SJCRH30 (cell line): Measurements from ENCODE around the gene LRRC8A. TPM values are rescaled to one million over a fixed set of nuclear protein-coding genes. Genes with fewer than 3 reads are reported as not detected.
A peak's percentile ranks its signal among the peaks of the same experiment; 100 is the strongest.
"Not testable (repeated sequence)": the region's sequence is repeated elsewhere in the genome, so short reads cannot be mapped to it uniquely, and the experiment has no call there.

Experiments used
- DNase-seq, 2 experiments: peaks; one replicate each; pipeline ENCODE4 v3.0.0-alpha.2; 2015 to 2020
- H3K27ac ChIP-seq: fragments of 250-450 bp; sonication (Bioruptor Pico); 2 replicates; pipeline ENCODE4 v1.5.1; 2020; ENCODE audit warnings: mild to moderate bottlenecking, moderate library complexity
- H3K27me3 ChIP-seq: fragments of 250-450 bp; sonication (Bioruptor Pico); 2 replicates; pipeline ENCODE4 v1.5.1; 2020; ENCODE audit warnings: mild to moderate bottlenecking, moderate library complexity
- H3K36me3 ChIP-seq: fragments of 250-450 bp; sonication (Bioruptor Pico); 2 replicates; pipeline ENCODE4 v1.5.1; 2020; ENCODE audit warnings: mild to moderate bottlenecking, moderate library complexity
- H3K4me1 ChIP-seq: fragments of 250-450 bp; sonication (Bioruptor Pico); 2 replicates; pipeline ENCODE4 v1.5.1; 2020; ENCODE audit warnings: mild to moderate bottlenecking, moderate library complexity
- H3K4me3 ChIP-seq: fragments of 250-450 bp; sonication (Bioruptor Pico); 2 replicates; pipeline ENCODE4 v1.5.1; 2020; ENCODE audit warnings: mild to moderate bottlenecking, moderate library complexity
- H3K9me3 ChIP-seq: fragments of 250-450 bp; sonication (Bioruptor Pico); replicated peaks from 2 replicates; pipeline ENCODE4 v1.5.1; 2020; ENCODE audit warnings: mild to moderate bottlenecking, moderate library complexity
- total RNA-seq: library from RNA; depleted of rRNA; stranded (reverse); fragments of >200 nt; shearing (Covaris generic); gene quantifications from 2 replicates; pipeline ENCODE4 v1.2.3, GENCODE V29; 2014; rRNA removed

The LRRC8A gene
- total RNA-seq, 1 experiment from 2014 or later: 50.8 TPM

DNA sequence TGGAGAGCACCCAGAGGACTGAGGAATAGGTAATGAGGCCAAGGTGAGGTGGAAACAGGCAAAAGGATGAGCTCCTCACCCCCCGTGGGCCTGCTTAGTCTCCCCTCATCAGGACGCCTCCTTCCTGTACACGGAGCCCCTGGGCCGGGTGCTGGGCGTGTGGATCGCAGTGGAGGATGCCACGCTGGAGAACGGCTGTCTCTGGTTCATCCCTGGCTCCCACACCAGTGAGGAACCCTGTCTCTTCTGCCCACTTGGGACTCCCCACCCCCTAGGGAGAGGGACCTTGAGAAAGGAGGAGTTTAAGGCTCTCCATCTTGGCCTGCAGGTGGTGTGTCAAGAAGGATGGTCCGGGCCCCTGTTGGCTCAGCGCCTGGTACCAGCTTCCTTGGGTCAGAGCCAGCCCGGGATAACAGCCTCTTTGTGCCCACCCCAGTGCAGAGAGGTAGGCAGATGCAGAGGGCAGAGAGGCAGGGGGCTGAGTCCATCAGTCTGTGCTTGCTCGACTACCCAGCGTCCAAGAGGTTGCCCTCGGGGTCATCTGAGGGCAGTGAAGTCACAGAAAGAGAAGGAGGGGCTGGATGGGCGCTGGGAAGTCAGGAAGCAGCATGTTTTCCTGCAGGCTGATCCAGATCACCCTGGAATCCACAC is 58.5 kb downstream of the LRRC8A start:
- DNase-seq: no peak
- H3K27me3 ChIP-seq: no peaks in the 10 kb centered on the region
- H3K4me1 ChIP-seq: no peaks in the 10 kb centered on the region
- no peak overlapping the region for H3K27ac ChIP-seq
- no peak overlapping the region for H3K4me3 ChIP-seq
- H3K9me3 ChIP-seq: no peaks in the 10 kb centered on the region
- no peaks in the 10 kb centered on the region for H3K36me3 ChIP-seq

DNA sequence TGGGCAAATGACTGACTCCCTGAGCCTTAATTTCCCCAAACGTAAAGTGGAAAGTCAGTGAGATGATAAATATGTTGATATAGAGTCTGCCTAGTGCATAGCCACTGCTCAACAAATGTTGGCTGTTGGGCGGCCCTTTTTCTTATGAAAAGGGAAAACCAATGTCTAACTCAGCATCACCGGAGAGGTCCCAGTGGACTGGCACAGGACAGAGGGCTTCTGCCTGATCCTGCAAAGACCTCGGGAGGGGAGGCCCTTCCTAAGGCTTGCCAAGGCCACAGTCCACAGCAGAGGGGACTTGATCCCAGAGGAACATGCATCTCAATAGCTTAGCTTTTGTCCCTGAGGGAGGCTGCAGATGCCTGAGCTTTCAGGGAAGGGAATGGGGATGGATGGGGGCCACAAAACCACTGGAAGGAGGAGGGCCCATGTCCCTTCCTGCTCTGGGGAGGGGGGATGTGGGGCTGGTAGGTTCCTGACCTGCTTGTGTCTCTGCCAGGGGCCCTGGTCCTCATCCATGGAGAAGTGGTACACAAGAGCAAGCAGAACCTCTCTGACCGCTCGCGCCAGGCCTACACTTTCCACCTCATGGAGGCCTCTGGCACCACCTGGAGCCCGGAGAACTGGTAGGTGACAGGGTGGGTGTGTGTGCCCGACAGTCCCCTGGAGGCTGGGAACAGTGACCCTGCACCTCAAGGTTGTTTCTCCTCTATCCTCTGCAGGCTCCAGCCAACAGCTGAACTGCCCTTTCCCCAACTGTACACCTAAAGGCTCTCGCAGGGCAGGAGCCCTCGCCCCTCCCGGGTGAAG is 59.2 kb downstream of the LRRC8A start:
- Histone ChIP-seq H3K4me1 (no peaks in the 10 kb centered on the region), H3K27me3 (no peaks in the 10 kb centered on the region), H3K27ac (no peak overlapping the region), H3K36me3 (peaks cover 2% of the 10 kb centered on the region; the same call in 1 of the 2 replicates), H3K9me3 (no peaks in the 10 kb centered on the region), H3K4me3 (no peak overlapping the region)
- DNase-seq: no peak

DNA sequence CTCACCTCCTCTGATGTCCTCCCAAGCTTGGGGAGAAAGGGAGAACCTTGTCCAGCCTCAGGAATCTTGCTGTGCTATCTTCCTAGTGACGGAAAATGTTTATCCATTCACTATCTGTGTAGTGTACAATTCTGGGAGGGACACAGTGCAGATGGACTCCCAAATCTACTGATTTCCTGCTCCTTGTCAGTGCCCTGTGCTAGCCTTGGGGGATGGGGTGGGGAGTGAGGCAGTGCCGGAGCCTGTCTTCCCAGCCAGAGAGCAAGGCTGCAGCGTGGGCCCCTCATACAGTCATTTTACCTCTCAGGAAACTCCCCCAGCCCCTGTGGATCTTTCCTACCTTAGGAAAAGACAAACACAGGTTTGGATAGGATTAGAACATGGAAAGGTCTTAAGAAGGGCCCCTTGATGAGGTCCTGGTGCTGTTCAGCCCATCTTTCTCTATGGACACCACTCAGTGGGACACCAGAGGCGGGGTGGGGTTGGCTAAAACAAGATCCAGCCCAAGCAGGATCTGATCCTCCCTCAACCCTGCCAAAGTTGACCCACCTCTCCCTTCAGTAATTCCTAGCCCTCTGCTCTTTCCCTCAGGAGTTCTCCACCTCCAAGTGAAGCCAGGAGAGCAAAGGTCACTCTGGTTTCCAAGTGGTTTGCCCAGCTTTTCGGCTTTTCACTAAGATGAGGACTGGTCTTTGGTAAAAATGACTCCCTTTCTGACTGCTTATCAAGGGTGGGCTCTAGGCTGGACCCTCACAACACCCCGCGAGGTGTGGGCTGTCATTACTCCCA is 62.1 kb downstream of the LRRC8A start:
- no peaks in the 10 kb centered on the region for H3K9me3 ChIP-seq
- H3K4me3 ChIP-seq: no peak overlapping the region
- H3K27ac ChIP-seq: no peak overlapping the region
- no peaks in the 10 kb centered on the region for H3K27me3 ChIP-seq
- no peak for DNase-seq
- H3K36me3 ChIP-seq: peaks cover 5% of the 10 kb centered on the region; the same call in 1 of the 2 replicates
- peaks cover 5% of the 10 kb centered on the region for H3K4me1 ChIP-seq

DNA sequence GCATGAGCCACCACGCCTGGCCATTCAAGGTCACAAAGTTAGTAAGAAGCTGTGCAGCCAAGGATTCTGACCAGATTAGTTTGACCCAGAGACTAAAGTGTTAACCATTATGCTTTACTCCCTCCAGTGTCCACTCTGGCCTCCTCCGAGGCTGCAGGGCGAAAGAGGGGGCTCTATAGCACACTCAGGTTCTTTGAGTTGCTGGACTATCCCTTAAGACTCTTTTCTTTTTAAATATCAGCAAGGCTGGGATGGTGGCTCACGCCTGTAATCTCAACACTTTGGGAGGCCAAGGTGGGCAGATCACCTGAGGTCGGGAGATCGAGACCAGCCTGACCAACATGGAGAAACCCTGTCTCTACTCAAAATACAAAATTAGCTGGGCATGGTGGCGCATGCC is 63.0 kb downstream of the LRRC8A start:
- DNase-seq, H3K9me3 ChIP-seq, H3K4me1 ChIP-seq, H3K27me3 ChIP-seq, H3K27ac ChIP-seq, H3K4me3 ChIP-seq: not testable (repeated sequence)
- H3K36me3 ChIP-seq: peaks cover 14% of the 10 kb centered on the region; the same call in 1 of the 2 replicates

DNA sequence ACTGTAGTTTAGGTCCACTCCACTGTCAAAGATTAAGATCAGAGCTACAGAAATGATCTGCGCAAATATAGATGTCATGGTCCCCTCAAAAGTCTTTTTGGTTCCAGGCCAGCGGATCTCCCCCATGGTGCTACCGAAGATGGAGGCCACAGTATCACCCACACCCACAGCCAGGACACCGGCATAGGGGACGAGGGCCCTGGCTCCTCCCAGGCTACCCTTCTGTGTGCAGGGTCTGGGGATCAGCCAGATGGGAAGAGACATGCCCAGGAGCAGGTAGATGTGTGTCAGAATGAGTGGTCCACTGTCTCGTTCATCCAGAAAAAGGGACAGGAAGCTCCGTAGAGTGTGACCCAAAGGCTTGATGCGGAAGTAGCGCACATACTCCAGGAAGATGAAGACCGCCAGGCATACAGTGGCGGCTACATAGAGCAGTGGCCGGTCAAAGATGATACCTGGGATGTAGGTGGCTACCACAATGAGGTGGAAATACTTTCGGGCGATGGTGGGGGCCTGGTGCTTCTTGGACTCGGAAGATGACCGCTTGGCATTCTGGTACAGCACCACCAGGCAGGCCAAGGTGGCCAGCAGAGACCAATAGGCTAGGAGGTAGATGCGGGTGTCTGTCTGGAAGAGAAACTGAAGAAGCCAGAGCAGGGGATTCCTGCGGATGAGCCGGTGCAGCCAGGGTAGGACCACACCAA is 64.0 kb downstream of the LRRC8A start:
- Histone ChIP-seq H3K4me3 (no peak overlapping the region), H3K4me1 (peaks cover 6% of the 10 kb centered on the region), H3K36me3 (peaks cover 22% of the 10 kb centered on the region), H3K9me3 (no peaks in the 10 kb centered on the region), H3K27ac (no peak overlapping the region), H3K27me3 (no peaks in the 10 kb centered on the region)
- DNase-seq: no peak

DNA sequence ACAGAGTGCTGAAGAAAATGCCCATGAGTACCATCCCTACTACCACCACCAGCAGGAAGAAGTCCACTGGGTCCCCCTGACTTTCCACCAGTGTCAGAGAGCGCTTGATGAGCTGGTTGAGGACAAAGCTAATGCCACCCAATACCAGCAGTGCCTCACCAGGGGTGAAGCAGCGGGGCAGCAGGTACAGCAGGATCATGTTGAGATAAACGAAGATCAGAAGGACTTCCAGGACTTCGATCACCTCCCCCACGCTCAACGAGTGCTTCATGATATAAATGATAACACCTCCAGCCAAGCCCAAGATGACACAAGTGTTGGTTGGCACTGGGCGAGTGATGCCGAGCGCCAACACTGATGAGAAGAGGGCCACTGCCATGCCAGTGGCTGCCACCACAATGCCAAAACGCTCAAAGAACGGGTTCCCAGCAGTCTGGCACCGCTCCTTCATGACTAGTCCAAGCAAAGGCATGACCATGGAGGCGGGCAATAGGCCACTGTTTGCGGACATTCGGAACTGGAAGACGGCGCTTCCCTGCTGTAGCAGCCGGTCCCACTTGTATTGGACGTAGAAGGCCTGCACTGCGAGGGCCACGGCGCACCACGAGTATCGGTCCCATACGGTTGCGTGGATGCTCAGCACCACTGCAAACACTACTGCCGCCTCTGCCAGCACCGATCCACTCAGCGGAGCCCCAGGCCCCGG is 64.8 kb downstream of the LRRC8A start:
- Histone ChIP-seq H3K9me3 (no peaks in the 10 kb centered on the region), H3K36me3 (peaks cover 28% of the 10 kb centered on the region)
- DNase-seq: no peak

DNA sequence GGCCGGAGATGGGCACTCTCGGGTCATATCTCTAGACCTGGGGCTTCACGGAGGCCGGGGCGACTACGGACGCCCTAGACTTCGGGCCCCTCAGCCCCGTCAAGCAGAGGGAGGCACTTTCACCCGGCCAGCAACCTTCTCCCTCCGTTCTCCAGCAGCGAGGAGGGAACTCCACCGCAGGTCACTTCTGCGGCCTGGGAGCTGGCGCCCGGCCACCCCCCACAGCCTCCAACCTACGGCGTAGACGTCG is 65.3 kb downstream of the LRRC8A start:
- no peak for DNase-seq
- Histone ChIP-seq H3K4me3 (peak overlapping the region; percentile 95), H3K4me1 (peaks cover 6% of the 10 kb centered on the region), H3K27me3 (no peaks in the 10 kb centered on the region), H3K9me3 (no peaks in the 10 kb centered on the region), H3K36me3 (peaks cover 32% of the 10 kb centered on the region), H3K27ac (peak overlapping the region; percentile 82)

More for the DNA sequence above, 64.8 kb downstream of the LRRC8A start:
- H3K4me1 ChIP-seq: peaks cover 6% of the 10 kb centered on the region
- H3K4me3 ChIP-seq: peak overlapping the region; percentile 95
- H3K27ac ChIP-seq: peak overlapping the region; percentile 82
- H3K27me3 ChIP-seq: no peaks in the 10 kb centered on the region

DNA sequence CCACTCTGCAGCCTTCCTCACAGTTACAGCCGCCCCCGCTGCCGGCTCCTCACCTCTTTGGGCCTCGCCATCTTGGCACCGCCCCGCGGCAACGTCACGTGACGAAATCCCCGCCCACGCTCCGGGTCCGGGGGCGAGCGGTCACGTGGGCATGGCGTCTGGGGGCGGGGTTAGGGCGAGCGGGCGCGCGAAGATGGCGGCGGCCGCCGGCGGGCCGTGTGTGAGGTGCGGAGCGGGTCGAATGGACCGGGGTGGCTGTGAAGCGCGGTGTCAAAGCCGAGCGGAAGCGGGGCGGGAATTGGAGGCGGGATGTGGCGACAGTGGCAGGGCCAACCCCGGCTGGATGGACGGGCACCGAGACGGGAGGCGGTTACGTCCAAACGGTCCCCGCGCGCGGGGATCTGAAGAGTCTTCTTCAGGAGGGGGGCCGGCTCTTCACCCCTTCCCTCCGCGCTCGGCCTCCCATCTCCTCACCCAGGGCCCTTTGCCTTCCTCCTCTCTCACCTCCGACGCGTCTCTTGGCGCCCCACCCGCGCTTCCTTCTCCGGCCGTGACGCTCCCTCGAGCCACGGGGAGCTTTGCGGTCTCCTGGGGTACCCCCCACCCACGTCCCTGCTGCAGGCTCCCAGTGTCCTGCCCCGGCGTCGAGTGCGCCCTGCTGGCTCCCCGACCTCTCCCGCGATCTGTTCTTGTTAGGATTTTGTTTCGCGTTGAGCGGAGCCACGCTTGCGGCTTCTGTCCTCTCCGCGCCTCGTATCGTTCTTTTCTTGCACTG is 65.8 kb downstream of the LRRC8A start, which contains the start of the genes DOLK and NUP188:
Gene DOLK, minus strand, starts transcription at position 77 of the 775 bp plus-strand sequence. CDS start 300 bp downstream, outside the sequence.
Gene NUP188, plus strand, starts transcription at position 173 of the 775 bp plus-strand sequence. Its CDS starts 21 bp downstream, at position 194.
- Histone ChIP-seq H3K27ac (peak within 1 kb of the TSS; percentile 82), H3K27me3 (no peaks in the 10 kb centered on the region; the same call in 1 of the 2 replicates), H3K9me3 (no peaks in the 10 kb centered on the region), H3K4me1 (peaks cover 6% of the 10 kb centered on the region), H3K4me3 (peak within 1 kb of the TSS; percentile 95), H3K36me3 (peaks cover 36% of the 10 kb centered on the region)
- peak; percentile 97 for DNase-seq

DNA sequence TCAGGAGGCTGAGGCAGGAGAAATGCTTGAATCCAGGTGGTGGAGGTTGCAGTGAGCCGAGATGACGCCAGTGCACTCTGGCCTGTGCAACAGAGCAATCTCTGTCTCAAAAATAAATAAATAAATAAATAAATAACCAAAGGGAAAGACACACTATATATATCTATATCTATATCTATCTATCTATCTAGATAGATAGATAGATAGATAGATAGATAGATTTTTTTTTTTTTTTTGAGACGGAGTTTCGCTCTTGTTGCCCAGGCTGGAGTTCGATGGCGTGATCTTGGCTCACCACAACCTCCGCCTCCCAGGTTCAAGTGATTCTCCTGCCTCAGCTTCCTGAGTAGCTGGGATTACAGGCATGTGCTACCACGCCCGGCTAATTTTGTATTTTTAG is 79.5 kb downstream of the LRRC8A start:
- not testable (repeated sequence) for DNase-seq, H3K4me3 ChIP-seq, H3K27me3 ChIP-seq, H3K4me1 ChIP-seq, H3K9me3 ChIP-seq, H3K27ac ChIP-seq
- peaks cover 86% of the 10 kb centered on the region for H3K36me3 ChIP-seq

Other genes with a start within 250 kb of the LRRC8A start
- gene DYNC2I2, start 225.3 kb upstream of the LRRC8A start, total RNA-seq: 58.3 and 61.5 TPM in 2 replicates
- gene SET, start 192.9 kb upstream of the LRRC8A start, total RNA-seq: 1,089 and 1,149 TPM in 2 replicates
- 15.8 and 20.2 TPM in 2 replicates for gene PKN3, start 179.6 kb upstream of the LRRC8A start, total RNA-seq
- 35.0 and 37.4 TPM in 2 replicates for gene ZDHHC12, start 158.0 kb upstream of the LRRC8A start, total RNA-seq
- gene ZER1, start 110.2 kb upstream of the LRRC8A start, total RNA-seq: 18.8 and 19.9 TPM in 2 replicates
- gene TBC1D13, start 94.9 kb upstream of the LRRC8A start, total RNA-seq: 21.0 and 21.3 TPM in 2 replicates
- gene ENDOG, start 63.6 kb upstream of the LRRC8A start, total RNA-seq: 14.8 and 21.2 TPM in 2 replicates
- 38.3 and 38.5 TPM in 2 replicates for gene SPOUT1, start 52.3 kb upstream of the LRRC8A start, total RNA-seq
- gene KYAT1, start 183 bp upstream of the LRRC8A start, total RNA-seq: 8.4 and 9.4 TPM in 2 replicates
- 20.7 and 23.2 TPM in 2 replicates for gene PHYHD1, start 38.8 kb downstream of the LRRC8A start, total RNA-seq
- gene DOLK, start 65.5 kb downstream of the LRRC8A start, total RNA-seq: 21.9 and 24.9 TPM in 2 replicates
- 132 and 136 TPM in 2 replicates for gene NUP188, start 65.6 kb downstream of the LRRC8A start, total RNA-seq
- 21.1 and 26.7 TPM in 2 replicates for gene SH3GLB2, start 146.2 kb downstream of the LRRC8A start, total RNA-seq
- gene MIGA2, start 154.5 kb downstream of the LRRC8A start, total RNA-seq: 28.9 and 32.5 TPM in 2 replicates
- gene DOLPP1, start 199.0 kb downstream of the LRRC8A start, total RNA-seq: 39.0 and 42.7 TPM in 2 replicates
- 13.9 and 15.2 TPM in 2 replicates for gene CRAT, start 228.7 kb downstream of the LRRC8A start, total RNA-seq
- gene PTPA, start 229.3 kb downstream of the LRRC8A start, total RNA-seq: 79.7 and 81.8 TPM in 2 replicates